GM18508 (cell line): ENCODE data around the gene SMOC1.

ENCODE experiments used
- ATAC-seq: cut with Tn5 transposase; IDR thresholded peaks from one replicate; pipeline ENCODE4 v1.9.1; 2021; ENCODE audit warnings: moderate number of reproducible peaks; ENCODE audit not compliant: insufficient read depth, unreplicated experiment

SMOC1 gene

GRCh38 chr14:69933623-69934275, 54.5 kb downstream of the SMOC1 start:
- ATAC-seq: no peak

GRCh38 chr14:69937367-69938081, 58.3 kb downstream of the SMOC1 start:
- ATAC-seq: no peak

- no peak for ATAC-seq
Measured at GRCh38 chr14:69938751-69939150, 59.5 kb downstream of the SMOC1 start.

- no peak for ATAC-seq
Measured at GRCh38 chr14:69941768-69942742, 62.8 kb downstream of the SMOC1 start.

GRCh38 chr14:69943084-69943780, 64.0 kb downstream of the SMOC1 start:
- ATAC-seq: no peak

DNA sequence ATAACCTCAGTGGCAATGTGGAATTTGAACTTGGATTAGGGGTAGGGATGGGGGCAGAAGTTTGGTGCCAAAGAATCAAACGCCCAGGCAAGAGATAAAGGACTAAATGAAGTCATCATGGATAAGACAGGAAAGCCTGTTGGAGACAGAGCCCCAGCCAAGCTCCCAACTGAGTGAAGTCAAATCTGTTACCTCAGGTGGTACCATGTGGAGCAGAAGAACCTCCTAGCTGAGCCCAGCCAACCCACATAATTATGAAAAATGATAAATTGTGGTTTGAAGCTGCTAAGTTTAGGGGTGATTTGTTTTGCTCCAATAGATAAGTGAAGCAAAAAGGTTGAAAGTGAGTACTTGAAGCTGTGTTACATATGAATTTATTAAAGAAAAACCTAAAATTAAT, 66.1 kb downstream of the SMOC1 start:
- no peak for ATAC-seq

DNA sequence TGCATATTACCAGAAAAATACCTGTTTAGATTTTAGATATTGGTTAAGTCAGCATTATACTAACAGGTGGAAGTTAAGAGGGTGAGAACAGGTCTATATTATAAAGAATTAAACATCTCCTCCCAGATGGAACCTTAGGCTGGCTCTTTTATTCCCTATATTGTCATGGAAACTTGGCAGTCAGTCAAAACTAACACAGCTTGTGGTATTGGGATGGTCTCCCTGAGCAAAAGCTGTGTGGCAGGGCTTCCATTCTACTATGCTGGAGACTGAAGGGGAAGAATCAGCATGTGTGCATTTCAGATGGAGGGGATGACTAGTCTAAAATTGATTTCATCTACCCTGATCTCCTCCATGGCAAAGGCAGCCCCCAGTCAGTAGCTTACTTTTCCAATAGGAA, 66.7 kb downstream of the SMOC1 start:
- ATAC-seq: no peak

DNA sequence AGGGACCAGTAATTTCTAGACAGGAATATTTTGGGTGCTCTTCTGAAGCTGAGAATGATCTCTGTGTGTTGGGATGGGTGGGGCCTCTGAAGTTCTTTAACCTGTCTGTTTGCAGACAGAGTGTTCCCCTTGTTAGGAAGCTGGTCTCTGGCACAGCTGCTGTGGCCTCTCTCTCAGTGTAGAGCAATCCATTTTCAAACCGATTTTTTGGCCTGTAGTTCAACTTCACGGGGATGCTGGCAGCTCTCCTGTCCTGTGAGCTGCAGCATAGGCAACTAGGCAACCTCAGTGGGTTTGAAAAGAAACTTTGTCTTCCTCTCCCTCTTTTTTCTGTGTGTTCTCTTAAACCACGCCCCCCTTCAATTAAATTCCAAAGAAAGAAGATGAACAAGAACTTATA, 69.1 kb downstream of the SMOC1 start:
- no peak for ATAC-seq

- ATAC-seq: no peak
Measured at GRCh38 chr14:69951263-69951662, 72.0 kb downstream of the SMOC1 start.

DNA sequence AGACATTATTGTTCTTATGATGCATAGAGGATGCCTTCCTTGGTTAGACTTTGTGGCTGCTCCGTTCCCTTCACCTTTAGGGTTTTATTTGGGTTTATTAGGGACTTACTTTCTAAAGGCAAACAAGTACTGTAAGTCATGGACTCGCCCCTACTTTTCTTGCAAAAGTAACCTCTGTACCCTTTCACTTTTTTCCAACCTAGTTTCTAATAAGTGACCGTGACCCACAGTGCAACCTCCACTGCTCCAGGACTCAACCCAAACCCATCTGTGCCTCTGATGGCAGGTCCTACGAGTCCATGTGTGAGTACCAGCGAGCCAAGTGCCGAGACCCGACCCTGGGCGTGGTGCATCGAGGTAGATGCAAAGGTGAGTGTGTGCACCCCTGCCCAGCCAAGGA, 72.7 kb downstream of the SMOC1 start:
- no peak for ATAC-seq

DNA sequence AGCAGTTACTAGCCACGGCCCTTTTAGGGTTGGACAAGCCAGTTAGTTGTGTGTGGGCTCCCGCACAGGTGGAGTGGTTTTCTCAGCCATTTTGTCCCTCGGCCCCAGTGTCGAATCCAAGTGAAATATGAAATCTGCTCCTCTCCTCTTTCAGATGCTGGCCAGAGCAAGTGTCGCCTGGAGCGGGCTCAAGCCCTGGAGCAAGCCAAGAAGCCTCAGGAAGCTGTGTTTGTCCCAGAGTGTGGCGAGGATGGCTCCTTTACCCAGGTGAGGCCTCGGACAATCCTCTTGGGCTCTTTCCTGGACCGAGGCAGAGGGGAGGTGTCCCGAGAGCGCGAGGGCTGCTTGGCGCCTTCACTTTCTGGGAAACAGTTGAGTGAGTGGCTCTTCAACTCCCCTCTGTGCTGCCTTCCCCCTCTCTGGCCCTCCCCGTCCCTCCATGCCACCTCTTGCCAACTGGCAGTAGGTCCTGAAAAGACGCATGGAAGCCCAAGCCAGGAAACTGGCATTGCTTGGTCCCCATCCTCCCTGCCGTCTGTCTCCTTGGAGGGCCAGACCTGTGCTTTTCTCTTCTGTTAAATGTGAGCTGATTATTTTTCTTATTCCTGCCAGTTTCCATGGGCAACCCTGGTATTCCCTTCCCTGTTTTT, 74.2 kb downstream of the SMOC1 start:
- ATAC-seq: no peak

DNA sequence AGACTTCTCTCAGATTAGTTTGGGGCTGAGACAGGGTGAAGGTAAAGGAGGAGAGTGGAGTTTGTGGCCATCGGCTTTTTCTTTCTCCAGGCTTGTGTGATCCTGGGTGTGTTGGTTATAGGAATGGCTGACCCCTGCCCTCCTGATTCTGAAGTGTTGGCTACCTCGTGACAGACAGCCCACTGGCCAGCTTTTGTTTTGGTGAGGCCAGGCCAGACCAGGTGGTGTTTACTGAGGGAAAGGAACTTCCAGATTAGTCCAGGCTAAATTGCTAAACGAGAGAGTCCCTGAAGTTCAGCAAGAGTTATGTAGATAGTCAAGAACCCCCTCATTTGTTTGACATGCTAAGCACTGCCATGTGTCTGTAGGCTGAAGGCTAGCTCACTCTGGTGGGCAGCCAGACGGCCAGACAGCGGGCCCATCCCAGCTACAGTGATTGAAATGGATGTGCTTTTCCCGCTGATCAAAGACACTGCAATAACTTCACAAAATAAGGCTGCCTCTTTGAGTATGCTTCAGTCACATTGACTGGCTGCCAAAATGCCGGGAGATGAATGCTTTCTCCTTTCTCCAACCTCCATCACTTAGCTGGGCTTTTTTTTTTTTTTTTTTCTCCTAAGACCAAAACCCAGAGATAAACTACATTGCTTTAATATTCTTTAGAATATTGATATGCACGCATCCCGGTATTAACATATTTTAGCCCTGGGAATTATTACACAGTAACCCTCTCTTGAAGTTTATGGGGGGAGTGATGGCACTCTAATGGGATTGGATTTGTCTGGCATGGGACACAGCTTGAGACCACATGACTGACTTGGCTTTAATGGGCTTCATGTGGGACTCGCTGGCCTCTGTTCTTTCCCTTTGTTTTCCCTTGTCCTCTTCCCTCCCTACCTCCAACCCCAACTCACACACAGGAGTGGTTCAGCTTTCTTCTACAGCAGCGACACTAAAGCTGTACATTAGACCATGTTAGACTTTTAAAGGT, 76.9 kb downstream of the SMOC1 start:
- no peak for ATAC-seq

- ATAC-seq: no peak
Measured at GRCh38 chr14:69956970-69957369, 77.8 kb downstream of the SMOC1 start.

GRCh38 chr14:69957986-69958385, 78.8 kb downstream of the SMOC1 start:
- no peak for ATAC-seq

GRCh38 chr14:69959136-69959535, 79.9 kb downstream of the SMOC1 start:
- ATAC-seq: no peak

GRCh38 chr14:69960296-69960695, 81.1 kb downstream of the SMOC1 start:
- ATAC-seq: no peak

DNA sequence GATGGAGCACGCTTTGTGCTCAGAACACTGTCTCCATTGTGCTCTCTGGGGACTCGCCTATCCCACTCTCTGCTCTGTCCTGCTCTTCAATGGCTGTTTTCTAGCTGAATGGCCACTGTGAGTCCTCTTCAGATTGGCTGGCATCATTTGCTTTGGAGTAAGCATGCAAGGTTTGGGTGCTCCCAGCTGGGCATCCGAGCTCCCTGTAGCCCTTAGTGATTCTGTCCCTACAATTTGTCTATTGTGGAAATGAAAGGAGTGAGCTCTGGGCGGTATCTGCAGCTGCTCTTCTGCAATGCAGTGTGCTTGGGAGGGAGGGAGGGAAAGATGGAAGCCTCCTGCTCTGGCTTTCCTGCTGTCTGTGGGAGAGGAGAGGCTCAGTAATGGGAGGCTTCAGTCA, 84.8 kb downstream of the SMOC1 start:
- no peak for ATAC-seq

DNA sequence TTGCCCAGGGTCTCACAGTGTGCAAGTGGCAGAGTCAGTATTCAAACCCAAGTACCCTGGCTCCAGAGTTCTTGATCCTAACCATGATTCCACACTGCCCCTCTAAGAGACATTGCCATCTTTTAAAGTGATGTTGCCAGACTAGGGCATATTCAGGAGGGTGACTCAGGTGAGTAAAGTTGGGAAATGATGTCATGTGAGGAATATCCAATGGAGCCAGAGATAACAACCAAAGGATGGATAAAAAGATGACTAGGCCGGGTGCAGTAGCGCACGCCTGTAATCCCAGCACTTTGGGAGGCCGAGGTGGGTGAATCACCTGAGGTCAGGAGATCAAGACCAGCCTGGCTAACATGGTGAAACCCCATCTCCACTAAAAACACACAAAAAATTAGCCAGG, 85.6 kb downstream of the SMOC1 start:
- no peak for ATAC-seq

DNA sequence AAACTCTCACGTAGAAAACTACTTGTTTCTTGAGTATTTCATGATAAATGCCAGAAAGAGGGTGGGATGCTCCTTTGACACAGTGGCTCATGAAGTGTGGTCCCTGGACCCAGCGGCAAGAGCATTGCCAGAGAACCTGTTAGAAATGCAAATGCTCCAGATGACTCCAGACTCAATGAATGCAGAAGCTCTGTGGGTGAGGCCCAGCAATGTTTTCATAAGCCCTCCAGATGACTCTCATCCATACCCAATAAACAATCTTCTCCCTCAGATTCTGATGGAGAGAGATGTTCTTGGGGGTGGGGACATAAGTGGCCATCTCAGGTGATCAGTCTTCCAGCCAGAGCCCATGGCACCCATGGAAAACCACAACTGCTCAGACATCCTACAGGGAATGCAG, 88.9 kb downstream of the SMOC1 start:
- no peak for ATAC-seq
